ENCODE measurements around the gene PIGBOS1. TPM values are rescaled to one million over a fixed set of nuclear protein-coding genes. Genes with fewer than 3 reads are reported as not detected.

PIGBOS1 gene
- total and polyA plus RNA-seq, 9 of the 15 experiments (the other 6 are each of a cell fraction or from before 2014, with no cell fraction given) = 25.2 to 76.2 (median 46.0) TPM

GRCh38 chr15:55277715-55278114, 41.2 kb downstream of the PIGBOS1 start (continued):
- TF ChIP-seq ELK1 (CRISPR knock-in tag; IDR thresholded peaks at IDR 0.05) (no peak), HIVEP1 (CRISPR knock-in tag; IDR thresholded peaks at IDR 0.05) (no peak), CEBPG (CRISPR knock-in tag; IDR thresholded peaks at IDR 0.05) (no peak), CEBPG (tag; conservative IDR thresholded peaks at IDR 0.05 in 1 of 2, IDR thresholded peaks at IDR 0.05 in 1 of 2) (peak; percentile 66 to 81; a peak in 3 of 4 replicates), FOXK1 (CRISPR knock-in tag; IDR thresholded peaks at IDR 0.05; ENCODE audit: borderline replicate concordance) (no peak), ZNF408 (CRISPR knock-in tag; IDR thresholded peaks at IDR 0.05; ENCODE audit: low read depth) (no peak), SOX6 (IDR thresholded peaks at IDR 0.05) (0 out of 2 replicates have a peak, but pooled peaks have one; percentile 28), KLF16 (IDR thresholded peaks at IDR 0.05) (no peak), ARID2 (IDR thresholded peaks at IDR 0.05) (no peak), BCL6 (CRISPR knock-in tag; IDR thresholded peaks at IDR 0.05) (no peak), ZBTB9 (CRISPR knock-in tag; IDR thresholded peaks at IDR 0.05) (no peak), ZNF551 (CRISPR knock-in tag; IDR thresholded peaks at IDR 0.05) (no peak), ARID3A (IDR thresholded peaks at IDR 0.05; ENCODE audit: borderline replicate concordance, low read depth, low read length) (no peak), GABPB2 (CRISPR knock-in tag; conservative IDR thresholded peaks at IDR 0.05) (no peak), MAFF (IDR thresholded peaks at IDR 0.05; ENCODE audit: low read length) (no peak), LCOR (CRISPR knock-in tag; IDR thresholded peaks at IDR 0.05) (no peak), ATF3 (IDR thresholded peaks at IDR 0.05) (peak; percentile 54; the same call in 1 of the 2 replicates), ATF3 (CRISPR knock-in tag; conservative IDR thresholded peaks at IDR 0.05) (no peak)
